Transverse colon (tissue), 4 donors: ENCODE measurements around the gene NLRP5. TPM values are rescaled to one million over a fixed set of nuclear protein-coding genes. Genes with fewer than 3 reads are reported as not detected.

Experiments
- DNase-seq: peaks from one replicate; pipeline ENCODE4 v3.0.0-alpha.2; 2019
- H3K27ac ChIP-seq, 4 donors: fragments of 200-600 bp; sonication (generic); 2 replicates each; pipeline ENCODE4 v1.5.1; 2016 to 2018; ENCODE audit warnings: inconsistent platforms in 4 of 4
- H3K27me3 ChIP-seq: fragments of 200-600 bp; sonication (generic); 2 replicates; pipeline ENCODE4 v1.5.1; 2017; ENCODE audit warnings: inconsistent platforms
- H3K36me3 ChIP-seq, 4 donors: fragments of 200-600 bp; sonication (generic); 2 replicates each; pipeline ENCODE4 v1.5.1; 2017 to 2019; ENCODE audit warnings: inconsistent platforms in 4 of 4
- H3K4me1 ChIP-seq, 4 donors: fragments of 200-600 bp; sonication (generic); 2 replicates each; pipeline ENCODE4 v1.5.1; 2017 to 2020; ENCODE audit warnings: inconsistent platforms in 4 of 4
- H3K4me3 ChIP-seq, 4 donors: fragments of 200-600 bp; sonication (generic); 1 replicate in 1 of 4; 2 replicates in 3 of 4; pipeline versions ENCODE4 v1.5.1 to v1.6.1; 2017 to 2019; ENCODE audit warnings: inconsistent platforms in 4 of 4
- H3K9me3 ChIP-seq, 2 donors: fragments of 200-600 bp; sonication (generic); 2 replicates each; pipeline ENCODE4 v1.5.1; 2017 to 2019; ENCODE audit warnings: inconsistent platforms in 2 of 2
- CTCF ChIP-seq, 5 experiments: fragments of 200-600 bp in 3 of 5; fragments of 450-650 bp in 2 of 5; sonication (generic) in 3 of 5; IDR thresholded peaks; 1 replicate in 2 of 5; 2 replicates in 3 of 5; pipeline ENCODE4 v1.5.1; 2016 to 2017; ENCODE audit warnings: antibody characterized with exemption in 5 of 5, inconsistent platforms in 3 of 5, mild to moderate bottlenecking in 2 of 5, moderate library complexity in 1 of 5
- EP300 ChIP-seq: sonication (generic); formaldehyde crosslinking; IDR thresholded peaks from one replicate; pipeline ENCODE4 v1.6.1; 2017; ENCODE audit warnings: antibody characterized with exemption, low read depth
- POLR2A ChIP-seq: fragments of 450-650 bp; IDR thresholded peaks from one replicate; pipeline ENCODE4 v1.6.1; 2016; ENCODE audit warnings: antibody characterized with exemption, mild to moderate bottlenecking, moderate library complexity
- POLR2AphosphoS5 ChIP-seq, 3 donors: sonication (generic); formaldehyde crosslinking; IDR thresholded peaks; one replicate each; pipeline ENCODE4 v1.6.1; 2016; ENCODE audit warnings: antibody characterized with exemption in 3 of 3
- WGBS, 2 donors: methylation state at CpG; one replicate each; pipeline ENCODE4 v1.1.5; 2018; ENCODE audit warnings: low coverage in 1 of 2; 5-methylcytosine and 5-hydroxymethylcytosine counted together
- in situ Hi-C, 4 donors: fragments of 200-750 bp; cut with MboI; loops; one replicate each; pipeline versions ENCODE4 v1.15.0 to v1.15.1; 2017; ENCODE audit warnings: low sequenced_read_pairs in 3 of 4, low pct_ligation_motif_present in 1 of 4, low pct_unique_long_range_greater_than_20kb in 1 of 4
- intact Hi-C: fragments of 100-400 bp; cut with DNase I; formaldehyde crosslinking; loops from one replicate; pipeline ENCODE4 v1.15.1; 2023; ENCODE audit warnings: low total_unique reads
- total RNA-seq, 4 donors: library from RNA; depleted of rRNA; stranded (reverse); fragments of >200 nt; gene quantifications; one replicate each; pipeline ENCODE4 v1.1.0, GENCODE V29; 2016

The NLRP5 gene
- total RNA-seq, 4 donors from 2014 or later = not detected

GRCh38 chr19:56026769-56027168 lies 40.2 kb downstream of the NLRP5 start:
- no peak overlapping the region for H3K4me3 ChIP-seq
- H3K9me3 ChIP-seq = no peaks in the 10 kb centered on the region
- no peak for DNase-seq
- TF ChIP-seq CTCF (IDR thresholded peaks at IDR 0.05) (no peak), POLR2A (no peak), EP300 (no peak)
- H3K27me3 ChIP-seq = no peaks in the 10 kb centered on the region
- intact Hi-C loops = no loop called here
- H3K27ac ChIP-seq = no peak overlapping the region
- WGBS, 2 donors = 85 to 96% methylated on average over 12 to 15 of the region's 15 CpGs
- H3K4me1 ChIP-seq = no peaks in the 10 kb centered on the region
- in situ Hi-C loops = no loop called here
- H3K36me3 ChIP-seq = no peaks in the 10 kb centered on the region

DNA sequence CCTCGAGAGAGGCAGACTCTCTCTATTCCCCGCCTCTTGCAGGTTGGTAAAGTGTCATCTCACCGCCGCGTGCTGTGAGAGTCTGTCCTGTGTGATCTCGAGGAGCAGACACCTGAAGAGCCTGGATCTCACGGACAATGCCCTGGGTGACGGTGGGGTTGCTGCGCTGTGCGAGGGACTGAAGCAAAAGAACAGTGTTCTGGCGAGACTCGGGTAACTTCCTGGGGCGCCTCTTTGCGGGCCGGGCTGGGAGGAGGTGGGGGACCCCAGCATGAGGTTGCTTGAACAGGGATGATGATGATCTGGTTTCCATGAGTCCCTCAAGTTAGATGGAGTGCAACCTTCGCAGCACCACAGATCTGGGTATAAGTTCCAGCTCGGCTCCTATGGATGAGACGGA lies 67.0 kb downstream of the NLRP5 start:
- no peaks in the 10 kb centered on the region for H3K36me3 ChIP-seq
- intact Hi-C loops = no loop called here
- TF ChIP-seq CTCF (IDR thresholded peaks at IDR 0.05) (no peak), POLR2A (no peak), POLR2AphosphoS5 (IDR thresholded peaks at IDR 0.05) (no peak), EP300 (no peak)
- WGBS, 2 donors = 81 to 91% methylated on average over 3 to 18 of the region's 18 CpGs
- H3K27me3 ChIP-seq = no peaks in the 10 kb centered on the region
- H3K4me1 ChIP-seq = no peaks in the 10 kb centered on the region
- in situ Hi-C loops = loop anchor here in 1 of 4 donors (25.0 kb wide), 1 partner anchor 284 kb away; no protein-coding TSS in a partner anchor
- no peak for DNase-seq
- H3K4me3 ChIP-seq = no peak overlapping the region
- H3K27ac ChIP-seq = no peak overlapping the region
- no peaks in the 10 kb centered on the region for H3K9me3 ChIP-seq

GRCh38 chr19:56066152-56067023 lies 79.8 kb downstream of the NLRP5 start:
- WGBS, 2 donors = 12 to 21% methylated on average over 2 to 24 of the region's 39 CpGs
- H3K36me3 ChIP-seq = no peaks in the 10 kb centered on the region
- peak; percentile 71 for DNase-seq
- H3K9me3 ChIP-seq = no peaks in the 10 kb centered on the region
- no peak overlapping the region for H3K4me3 ChIP-seq
- TF ChIP-seq POLR2AphosphoS5 (IDR thresholded peaks at IDR 0.05) = no peak
- peak; percentile 69 to 92 (median 82) for TF ChIP-seq CTCF (IDR thresholded peaks at IDR 0.05)
- H3K4me1 ChIP-seq = peaks cover 0 to 8% (median 3%) of the 10 kb centered on the region in 4 donors
- H3K27ac ChIP-seq = no peak overlapping the region
- in situ Hi-C loops (loop anchor here in 2 of 4 donors (10.0 to 25.0 kb wide), 2 partner anchors 271 to 278 kb away; no protein-coding TSS in a partner anchor), intact Hi-C loops (no loop called here)
- peaks cover 4% of the 10 kb centered on the region for H3K27me3 ChIP-seq

- 31 to 64% methylated on average over 2 to 3 of the region's 3 CpGs for WGBS, 2 donors
- intact Hi-C loops = loop anchor here (2.0 to 10.0 kb wide), 2 partner anchors 101 to 275 kb away; no protein-coding TSS in a partner anchor
These were observed 83.1 kb downstream of the NLRP5 start for GRCh38 chr19:56069642-56070041.

More at GRCh38 chr19:56069642-56070041, 83.1 kb downstream of the NLRP5 start:
- Histone ChIP-seq H3K4me1 (peaks cover 0 to 8% (median 3%) of the 10 kb centered on the region in 4 donors), H3K27me3 (peaks cover 4% of the 10 kb centered on the region), H3K4me3 (no peak overlapping the region), H3K9me3 (no peaks in the 10 kb centered on the region), H3K36me3 (no peaks in the 10 kb centered on the region), H3K27ac (no peak overlapping the region)
- DNase-seq = no peak
- in situ Hi-C loops = loop anchor here (10.0 to 25.0 kb wide), 3 partner anchors 105 to 275 kb away; partner anchors contain the start of gene GALP (in 1 of the 4)
- TF ChIP-seq CTCF (IDR thresholded peaks at IDR 0.05) (no peak), POLR2AphosphoS5 (IDR thresholded peaks at IDR 0.05) (no peak), EP300 (no peak), POLR2A (no peak)
